K562 (cell line): Measurements from ENCODE around the gene KANK2. TPM values are rescaled to one million over a fixed set of nuclear protein-coding genes. Genes with fewer than 3 reads are reported as not detected.

Experiments
- BRD4 ChIP-seq: fragments of 200-600 bp; sonication (generic); IDR thresholded peaks from 2 replicates; pipeline ENCODE4 v1.6.1; 2017; ENCODE audit warnings: inconsistent platforms
- CBX3 ChIP-seq, 2 experiments: IDR thresholded peaks; 1 replicate in 1 of 2; 2 replicates in 1 of 2; pipeline ENCODE4 v1.6.1; 2012; ENCODE audit warnings: inconsistent platforms in 2 of 2, low read length in 2 of 2, borderline replicate concordance in 1 of 2, control low read depth in 1 of 2
- CBX5 ChIP-seq: IDR thresholded peaks from 2 replicates; pipeline ENCODE4 v1.6.1; 2014; ENCODE audit warnings: low read depth, borderline replicate concordance
- CTCFL ChIP-seq: IDR thresholded peaks from 2 replicates; pipeline ENCODE4 v1.6.1; 2011; ENCODE audit warnings: borderline replicate concordance, low read depth, mild to moderate bottlenecking, moderate library complexity, low read length; ENCODE audit not compliant: insufficient read depth, poor library complexity, severe bottlenecking
- GATAD2A ChIP-seq: fragments of 450-650 bp; IDR thresholded peaks from 2 replicates; pipeline ENCODE4 v1.6.1; 2017
- HNRNPL ChIP-seq: fragments of 200-400 bp; formaldehyde crosslinking; IDR thresholded peaks from 2 replicates; pipeline ENCODE4 v1.6.1; 2017; ENCODE audit warnings: low read depth, mild to moderate bottlenecking, low read length
- ZEB2 ChIP-seq: fragments of 450-650 bp; IDR thresholded peaks from 2 replicates; pipeline ENCODE4 v1.6.1; 2016
- ZNF224 ChIP-seq: sonication (generic); formaldehyde crosslinking; IDR thresholded peaks from 2 replicates; pipeline ENCODE4 v1.8.0; 2022; ENCODE audit warnings: mild to moderate bottlenecking, missing genetic modification reagents
- polyA plus RNA-seq, 8 experiments: library from polyadenylated mRNA; depleted of rRNA in 4 of 8; stranded (reverse) in 5 of 8; unstranded in 3 of 8; fragments of >200 nt; fragmentation: Nextera tagmentation in 2 of 8; fragmentation: Illumina TruSeq in 1 of 8; extraction: Ambion mirVana in 2 of 8; extraction: Trizol in 1 of 8; gene quantifications; 2 replicates each; pipeline versions ENCODE4 v1.2.1 to v1.2.3, GENCODE V29; 2011 to 2014; ENCODE audit warnings: inconsistent platforms in 1 of 8, missing spikeins in 1 of 8
- total RNA-seq, 7 experiments: library from RNA; depleted of rRNA in 6 of 7; stranded (reverse); fragments of >200 nt in 6 of 7; fragmentation: Illumina TruSeq in 2 of 7; extraction: Trizol in 2 of 7; gene quantifications; 2 replicates each; pipeline versions ENCODE4 v1.2.1 to v1.2.3, GENCODE V29; 2011 to 2021; ENCODE audit warnings: low replicate concordance in 1 of 7
- TF ChIP-seq, protein P1 (sequence below): fragments of 250-450 bp; sonication (Bioruptor Pico); IDR thresholded peaks from 2 replicates; pipeline ENCODE4 v1.4.0; 2020

Gene KANK2
- total and polyA plus RNA-seq, 9 of the 15 experiments (the other 6 are each of a cell fraction or from before 2014, with no cell fraction given) = 4.4 to 47.8 (median 21.3) TPM

- TF ChIP-seq, protein P1, sequence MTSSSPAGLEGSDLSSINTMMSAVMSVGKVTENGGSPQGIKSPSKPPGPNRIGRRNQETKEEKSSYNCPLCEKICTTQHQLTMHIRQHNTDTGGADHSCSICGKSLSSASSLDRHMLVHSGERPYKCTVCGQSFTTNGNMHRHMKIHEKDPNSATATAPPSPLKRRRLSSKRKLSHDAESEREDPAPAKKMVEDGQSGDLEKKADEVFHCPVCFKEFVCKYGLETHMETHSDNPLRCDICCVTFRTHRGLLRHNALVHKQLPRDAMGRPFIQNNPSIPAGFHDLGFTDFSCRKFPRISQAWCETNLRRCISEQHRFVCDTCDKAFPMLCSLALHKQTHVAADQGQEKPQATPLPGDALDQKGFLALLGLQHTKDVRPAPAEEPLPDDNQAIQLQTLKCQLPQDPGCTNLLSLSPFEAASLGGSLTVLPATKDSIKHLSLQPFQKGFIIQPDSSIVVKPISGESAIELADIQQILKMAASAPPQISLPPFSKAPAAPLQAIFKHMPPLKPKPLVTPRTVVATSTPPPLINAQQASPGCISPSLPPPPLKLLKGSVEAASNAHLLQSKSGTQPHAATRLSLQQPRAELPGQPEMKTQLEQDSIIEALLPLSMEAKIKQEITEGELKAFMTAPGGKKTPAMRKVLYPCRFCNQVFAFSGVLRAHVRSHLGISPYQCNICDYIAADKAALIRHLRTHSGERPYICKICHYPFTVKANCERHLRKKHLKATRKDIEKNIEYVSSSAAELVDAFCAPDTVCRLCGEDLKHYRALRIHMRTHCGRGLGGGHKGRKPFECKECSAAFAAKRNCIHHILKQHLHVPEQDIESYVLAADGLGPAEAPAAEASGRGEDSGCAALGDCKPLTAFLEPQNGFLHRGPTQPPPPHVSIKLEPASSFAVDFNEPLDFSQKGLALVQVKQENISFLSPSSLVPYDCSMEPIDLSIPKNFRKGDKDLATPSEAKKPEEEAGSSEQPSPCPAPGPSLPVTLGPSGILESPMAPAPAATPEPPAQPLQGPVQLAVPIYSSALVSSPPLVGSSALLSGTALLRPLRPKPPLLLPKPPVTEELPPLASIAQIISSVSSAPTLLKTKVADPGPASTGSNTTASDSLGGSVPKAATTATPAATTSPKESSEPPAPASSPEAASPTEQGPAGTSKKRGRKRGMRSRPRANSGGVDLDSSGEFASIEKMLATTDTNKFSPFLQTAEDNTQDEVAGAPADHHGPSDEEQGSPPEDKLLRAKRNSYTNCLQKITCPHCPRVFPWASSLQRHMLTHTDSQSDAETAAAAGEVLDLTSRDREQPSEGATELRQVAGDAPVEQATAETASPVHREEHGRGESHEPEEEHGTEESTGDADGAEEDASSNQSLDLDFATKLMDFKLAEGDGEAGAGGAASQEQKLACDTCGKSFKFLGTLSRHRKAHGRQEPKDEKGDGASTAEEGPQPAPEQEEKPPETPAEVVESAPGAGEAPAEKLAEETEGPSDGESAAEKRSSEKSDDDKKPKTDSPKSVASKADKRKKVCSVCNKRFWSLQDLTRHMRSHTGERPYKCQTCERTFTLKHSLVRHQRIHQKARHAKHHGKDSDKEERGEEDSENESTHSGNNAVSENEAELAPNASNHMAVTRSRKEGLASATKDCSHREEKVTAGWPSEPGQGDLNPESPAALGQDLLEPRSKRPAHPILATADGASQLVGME (CRISPR knock-in tag) = no peak
- TF ChIP-seq CBX5 (0 out of 2 replicates have a peak, but pooled peaks have one; percentile 51), CTCFL (no peak), ZEB2 (no peak), HNRNPL (no peak), GATAD2A (no peak), ZNF224 (CRISPR knock-in tag) (no peak), CBX3 (IDR thresholded peaks at IDR 0.05; ENCODE audit: borderline replicate concordance in 1 of 2, low read length in 2 of 2) (peak in 1 of 2 experiments; percentile 75; a peak in 1 of 3 replicates), BRD4 (no peak)
- TF ChIP-seq, all 486 proteins: peak for 4
Observed at GRCh38 chr19:11221082-11221598, 23.8 kb upstream of the KANK2 start (continued).
